Putamen (tissue), 1 donor: ENCODE results near the gene PLAAT3.
"Not testable (repeated sequence)": the region's sequence is repeated elsewhere in the genome, so short reads cannot be mapped to it uniquely, and the experiment has no call there.

Source experiments
- DNase-seq: peaks from one replicate; pipeline ENCODE4 v3.0.0-alpha.2; 2016; ENCODE audit warnings: low spot score

The PLAAT3 gene

GRCh38 chr11:63567044-63567840 is 47.0 kb downstream of the PLAAT3 start:
- DNase-seq: no peak

- DNase-seq: no peak
Measured at GRCh38 chr11:63564784-63565350, 49.4 kb downstream of the PLAAT3 start.

- peak; percentile 42 for DNase-seq
Measured at GRCh38 chr11:63564056-63564774, 50.0 kb downstream of the PLAAT3 start.

GRCh38 chr11:63563201-63564055 is 50.8 kb downstream of the PLAAT3 start, which contains the start of gene PLAAT2:
PLAAT2 (minus strand) TSS chr11:63563379; CDS start chr11:63563324, 55 bp downstream.
- DNase-seq: no peak

GRCh38 chr11:63560506-63561180 is 53.6 kb downstream of the PLAAT3 start:
- no peak for DNase-seq

GRCh38 chr11:63558459-63559157 is 55.6 kb downstream of the PLAAT3 start:
- DNase-seq: no peak

- DNase-seq: no peak
Measured at GRCh38 chr11:63557570-63557969, 56.7 kb downstream of the PLAAT3 start.

GRCh38 chr11:63556404-63557013 is 57.7 kb downstream of the PLAAT3 start:
- no peak for DNase-seq

- DNase-seq: no peak
Measured at GRCh38 chr11:63554877-63555223, 59.4 kb downstream of the PLAAT3 start.

- DNase-seq: no peak
Measured at GRCh38 chr11:63553759-63554158, 60.5 kb downstream of the PLAAT3 start.

GRCh38 chr11:63552921-63553320 is 61.3 kb downstream of the PLAAT3 start:
- DNase-seq: no peak

GRCh38 chr11:63551889-63552266 is 62.4 kb downstream of the PLAAT3 start:
- no peak for DNase-seq

GRCh38 chr11:63551091-63551888 is 62.9 kb downstream of the PLAAT3 start:
- no peak for DNase-seq

GRCh38 chr11:63550156-63550700 is 64.0 kb downstream of the PLAAT3 start:
- DNase-seq: not testable (repeated sequence)

GRCh38 chr11:63549411-63549810 is 64.8 kb downstream of the PLAAT3 start:
- no peak for DNase-seq

GRCh38 chr11:63548178-63548577 is 66.1 kb downstream of the PLAAT3 start:
- no peak for DNase-seq

- DNase-seq: no peak
Measured at GRCh38 chr11:63547061-63547460, 67.2 kb downstream of the PLAAT3 start.

- DNase-seq: no peak
Measured at GRCh38 chr11:63543711-63544110, 70.5 kb downstream of the PLAAT3 start.

GRCh38 chr11:63542506-63542905 is 71.7 kb downstream of the PLAAT3 start:
- not testable (repeated sequence) for DNase-seq
